SKM-1 (cell line): ENCODE measurements around the gene CGB1.
"Not testable (repeated sequence)": the region's sequence is repeated elsewhere in the genome, so short reads cannot be mapped to it uniquely, and the experiment has no call there.

Experiments used
- DNase-seq: peaks from one replicate; lab custom pipeline; 2025; ENCODE audit not compliant: unreplicated experiment; lab: John Stamatoyannopoulos, UW

CGB1 gene

GRCh38 chr19:49058562-49058961 lies 21.9 kb upstream of the CGB1 start:
- no peak for DNase-seq

- no peak for DNase-seq
Measured at GRCh38 chr19:49057636-49058234, 21.0 kb upstream of the CGB1 start, which contains the start of gene CGB7. CGB7 (minus strand) TSS chr19:49057749; CDS start chr19:49055375, 2,374 bp downstream.

- not testable (repeated sequence) for DNase-seq
Measured at GRCh38 chr19:49056902-49057596, 20.4 kb upstream of the CGB1 start.

DNA sequence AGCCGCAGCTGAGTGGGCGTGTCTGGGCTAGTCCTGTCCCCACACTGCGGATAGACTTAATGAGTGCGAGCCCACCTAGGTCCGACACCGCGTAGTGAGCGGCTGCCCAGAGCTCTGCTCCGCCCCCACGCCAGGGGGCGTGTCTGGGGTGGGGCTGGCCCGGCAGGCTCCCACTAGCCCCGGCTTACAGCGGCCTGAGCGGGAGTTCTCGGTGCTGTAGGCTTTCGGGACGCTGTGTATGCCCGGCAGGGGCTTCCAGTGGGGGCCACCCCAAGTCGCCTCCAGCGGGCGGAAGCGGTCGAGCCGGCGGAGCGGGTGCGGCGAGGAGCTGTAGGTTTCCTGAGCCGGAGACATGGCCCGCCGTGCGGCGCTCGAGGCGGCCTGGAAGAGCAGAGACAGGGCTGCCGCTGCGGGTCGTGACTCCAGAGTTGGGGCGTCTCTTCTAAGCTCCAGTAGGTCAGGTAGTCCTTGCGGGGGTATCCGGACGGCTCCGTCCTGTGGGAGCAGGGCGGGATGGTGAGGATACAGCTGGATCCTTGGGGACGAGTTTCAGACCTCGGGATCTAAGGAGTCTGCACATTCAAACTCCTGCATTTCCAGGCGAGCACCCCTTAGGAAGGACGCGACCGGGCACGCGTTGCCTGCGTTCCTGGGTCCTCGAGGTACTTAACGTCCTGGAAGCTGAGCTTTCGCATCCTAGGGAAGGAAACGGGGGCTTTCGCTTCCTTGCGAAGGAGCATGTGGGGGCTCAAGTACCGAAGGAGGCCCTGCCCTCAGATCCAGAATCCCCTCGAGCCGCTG lies 19.6 kb upstream of the CGB1 start:
- no peak for DNase-seq

DNA sequence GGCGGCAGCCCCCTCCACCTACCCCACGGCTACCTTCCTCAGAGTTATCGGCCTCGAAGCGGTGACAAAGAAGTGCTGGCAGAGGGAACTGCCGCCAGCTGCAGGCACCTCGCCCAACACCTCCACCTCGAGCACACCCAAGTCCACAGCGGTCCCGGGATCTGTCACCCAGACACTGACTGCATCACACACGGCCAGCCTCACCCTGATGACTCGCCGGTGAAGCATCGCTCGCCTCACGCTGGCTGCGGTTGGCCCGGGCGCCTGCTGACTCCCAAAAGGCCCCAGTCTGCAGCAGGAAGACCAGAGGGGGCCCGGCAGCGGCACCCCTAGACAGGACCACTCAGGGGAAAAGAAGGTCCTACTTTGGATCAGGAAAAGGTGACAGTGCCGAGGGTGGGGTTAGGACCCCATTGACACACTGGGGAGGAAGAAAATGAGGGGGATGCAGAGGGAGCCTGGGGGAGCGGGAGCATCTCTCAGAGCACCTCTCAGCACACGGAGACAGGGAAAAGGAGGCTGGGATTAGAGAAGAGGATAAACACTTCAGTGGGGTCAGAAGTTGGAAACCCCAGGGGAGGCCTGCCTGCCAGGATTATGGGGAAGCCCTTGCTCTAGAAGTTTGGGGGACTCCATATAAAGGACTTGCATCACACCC lies 13.8 kb upstream of the CGB1 start:
- DNase-seq, result not testable (repeated sequence)

GRCh38 chr19:49049834-49050233 lies 13.1 kb upstream of the CGB1 start:
- not testable (repeated sequence) for DNase-seq

DNA sequence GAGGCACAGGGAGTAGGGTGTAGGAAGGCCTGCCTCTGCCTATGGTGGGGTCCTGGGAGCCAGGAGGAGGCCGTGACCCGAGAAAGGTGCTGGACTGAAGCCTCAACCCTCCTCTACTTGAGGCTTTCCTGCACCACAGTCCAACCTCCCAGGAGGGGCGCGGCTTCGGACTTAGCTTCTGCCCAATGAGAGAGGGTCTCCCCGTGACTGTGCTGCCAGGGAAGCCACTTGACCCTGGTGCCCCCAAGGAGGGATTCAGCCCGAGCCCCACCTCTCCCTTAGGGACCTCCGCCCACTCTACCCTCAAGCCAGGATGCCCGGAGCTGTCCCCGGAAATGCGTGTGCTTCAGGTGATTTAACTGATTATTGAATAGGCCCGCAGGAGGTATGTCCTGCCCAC lies 12.3 kb upstream of the CGB1 start, which contains the start of gene CGB8:
Gene CGB8 (minus strand): TSS at position 101 of the 400 bp plus-strand sequence. CDS start 372 bp downstream, outside the sequence.
- not testable (repeated sequence) for DNase-seq

GRCh38 chr19:49043548-49043947 lies 6.9 kb upstream of the CGB1 start, which contains the start of gene CGB5:
CGB5 (plus strand) TSS chr19:49043848; CDS start chr19:49044210, 362 bp downstream.
- DNase-seq, result not testable (repeated sequence)

DNA sequence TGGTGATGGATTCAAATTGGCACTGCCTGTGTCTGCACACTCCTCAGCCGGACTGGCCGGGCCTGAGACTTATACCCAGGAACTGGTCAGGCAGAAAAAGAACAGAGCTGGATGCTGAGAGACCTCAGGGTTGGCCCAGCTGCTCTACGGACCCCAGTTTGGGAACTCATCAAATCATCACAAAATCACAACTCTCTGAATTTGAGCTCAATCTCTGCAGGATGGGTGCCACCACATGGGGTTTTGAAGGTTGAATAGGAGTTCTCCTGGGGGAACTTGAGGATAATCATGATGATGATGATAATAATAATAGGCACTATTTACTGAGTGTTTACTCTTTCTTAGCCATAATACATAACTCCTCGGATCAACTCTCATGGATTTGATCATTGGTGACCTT lies 6.0 kb upstream of the CGB1 start:
- not testable (repeated sequence) for DNase-seq

- DNase-seq, result no peak
Measured at GRCh38 chr19:49042177-49042576, 5.5 kb upstream of the CGB1 start.

DNA sequence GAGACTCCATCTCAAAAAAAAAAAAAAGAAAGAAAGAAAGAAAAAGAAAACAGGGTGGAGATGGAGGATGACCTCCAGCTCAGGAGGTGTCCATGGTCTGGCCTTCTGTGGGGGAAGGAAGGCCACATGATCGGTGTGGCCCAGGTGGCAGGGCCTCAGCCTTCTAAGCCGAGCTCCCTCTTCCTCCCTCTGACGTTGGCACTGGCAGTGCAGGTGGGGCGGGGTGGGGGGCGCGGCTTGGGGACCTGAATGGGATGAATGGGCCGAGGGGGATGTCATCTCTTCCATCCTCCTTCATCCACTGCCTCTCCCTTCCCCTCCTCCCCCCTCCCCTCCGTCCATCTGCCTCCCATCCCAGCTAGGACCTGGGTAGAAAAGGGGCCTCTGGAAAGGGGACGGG lies 3.0 kb upstream of the CGB1 start:
- DNase-seq, result not testable (repeated sequence)

DNA sequence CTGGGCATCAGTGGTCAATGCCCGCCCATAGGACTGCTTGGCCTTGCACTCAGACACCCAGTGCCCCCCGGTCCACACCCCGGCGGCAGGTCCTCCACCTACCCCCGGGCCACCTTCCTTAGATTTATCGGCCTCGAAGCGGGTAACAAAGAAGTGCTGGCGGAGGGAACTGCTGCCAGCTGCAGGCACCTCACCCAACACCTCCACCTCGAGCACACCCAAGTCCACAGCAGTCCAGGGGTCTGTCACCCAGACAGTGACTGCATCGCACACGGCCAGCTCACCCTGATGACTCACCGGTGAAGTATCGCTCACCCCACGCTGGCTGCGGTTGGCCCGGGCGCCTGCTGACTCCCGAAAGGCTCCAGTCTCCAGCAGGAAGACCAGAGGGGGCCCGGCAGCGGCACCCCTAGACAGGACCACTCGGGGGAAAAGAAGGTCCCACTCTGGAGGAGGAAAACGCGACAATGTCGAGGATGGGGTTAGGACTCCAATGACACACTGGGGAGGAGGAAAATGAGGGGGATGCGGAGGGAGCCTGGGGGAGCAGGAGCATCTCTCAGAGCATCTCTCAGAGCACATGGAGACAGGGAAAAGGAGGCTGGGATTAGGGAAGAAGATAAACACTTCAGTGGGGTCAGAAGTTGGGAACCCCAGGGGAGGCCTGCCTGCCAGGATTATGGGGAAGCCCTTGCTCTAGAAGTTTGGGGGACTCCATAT lies 2.0 kb upstream of the CGB1 start:
- not testable (repeated sequence) for DNase-seq

DNA sequence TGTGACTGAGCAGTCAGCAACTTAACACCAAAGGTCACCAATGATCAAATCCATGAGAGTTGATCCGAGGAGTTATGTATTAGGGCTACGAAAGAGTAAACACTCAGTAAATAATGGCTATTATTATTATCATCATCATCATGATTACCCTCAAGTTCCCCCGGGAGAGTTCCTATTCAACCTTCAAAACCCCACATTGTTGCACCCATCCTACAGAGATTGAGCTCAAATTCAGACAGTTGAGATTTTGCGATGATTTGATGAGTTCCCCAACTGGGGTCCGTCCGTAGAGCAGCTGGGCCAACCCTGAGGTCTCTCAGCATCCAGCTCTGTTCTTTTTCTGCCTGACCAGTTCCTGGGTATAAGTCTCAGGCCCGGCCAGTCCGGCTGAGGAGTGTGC lies 1.4 kb upstream of the CGB1 start:
- not testable (repeated sequence) for DNase-seq

GRCh38 chr19:49031642-49032301 lies 4.9 kb downstream of the CGB1 start, which contains the start of gene CGB2:
CGB2 (plus strand) TSS chr19:49031890; CDS start chr19:49032096, 206 bp downstream.
- not testable (repeated sequence) for DNase-seq

DNA sequence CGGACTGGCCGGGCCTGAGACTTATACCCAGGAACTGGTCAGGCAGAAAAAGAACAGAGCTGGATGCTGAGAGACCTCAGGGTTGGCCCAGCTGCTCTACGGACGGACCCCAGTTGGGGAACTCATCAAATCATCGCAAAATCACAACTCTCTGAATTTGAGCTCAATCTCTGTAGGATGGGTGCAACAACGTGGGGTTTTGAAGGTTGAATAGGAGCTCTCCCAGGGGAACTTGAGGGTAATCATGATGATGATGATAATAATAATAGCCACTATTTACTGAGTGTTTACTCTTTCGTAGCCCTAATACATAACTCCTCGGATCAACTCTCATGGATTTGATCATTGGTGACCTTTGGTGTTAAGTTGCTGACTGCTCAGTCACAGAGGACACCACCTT lies 6.4 kb downstream of the CGB1 start:
- not testable (repeated sequence) for DNase-seq

- not testable (repeated sequence) for DNase-seq
Measured at GRCh38 chr19:49029749-49030148, 6.9 kb downstream of the CGB1 start.

- DNase-seq, result not testable (repeated sequence)
Measured at GRCh38 chr19:49028686-49029085, 8.0 kb downstream of the CGB1 start.

DNA sequence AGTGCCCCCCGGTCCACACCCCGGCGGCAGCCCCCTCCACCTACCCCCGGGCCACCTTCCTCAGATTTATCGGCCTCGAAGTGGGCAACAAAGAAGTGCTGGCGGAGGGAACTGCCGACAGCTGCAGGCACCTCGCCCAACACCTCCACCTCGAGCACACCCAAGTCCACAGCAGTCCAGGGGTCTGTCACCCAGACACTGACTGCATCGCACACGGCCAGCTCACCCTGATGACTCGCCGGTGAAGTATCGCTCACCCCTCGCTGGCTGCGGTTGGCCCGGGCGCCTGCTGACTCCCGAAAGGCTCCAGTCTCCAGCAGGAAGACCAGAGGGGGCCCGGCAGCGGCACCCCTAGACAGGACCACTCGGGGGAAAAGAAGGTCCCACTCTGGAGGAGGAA lies 11.1 kb downstream of the CGB1 start:
- not testable (repeated sequence) for DNase-seq

GRCh38 chr19:49025088-49025487 lies 11.6 kb downstream of the CGB1 start:
- not testable (repeated sequence) for DNase-seq

GRCh38 chr19:49024233-49024632 lies 12.5 kb downstream of the CGB1 start, which contains the start of gene CGB3:
CGB3 (minus strand) TSS chr19:49024333; CDS start chr19:49023971, 362 bp downstream.
- DNase-seq, result not testable (repeated sequence)
